Ovary (tissue), 9 donors: ENCODE results near the gene MAPK8IP3. TPM values are rescaled to one million over a fixed set of nuclear protein-coding genes. Genes with fewer than 3 reads are reported as not detected.

Experiments
- DNase-seq, 5 donors: peaks; one replicate each; pipeline ENCODE4 v3.0.0-alpha.2; 2019 to 2020
- H3K27ac ChIP-seq, 2 donors: fragments of 200-600 bp; one replicate each; pipeline versions ENCODE4 v1.5.1 to v1.8.0; 2019 to 2022
- H3K27me3 ChIP-seq: fragments of 200-600 bp; one replicate; pipeline ENCODE4 v1.8.0; 2022
- H3K36me3 ChIP-seq: fragments of 200-600 bp; sonication (generic); one replicate; pipeline ENCODE4 v1.5.1; 2019
- H3K4me1 ChIP-seq: one replicate; pipeline ENCODE4 v1.8.1; 2013; ENCODE audit warnings: mild to moderate bottlenecking, moderate library complexity; ENCODE audit not compliant: insufficient read depth
- H3K4me3 ChIP-seq: fragments of 200-600 bp; sonication (generic); one replicate; pipeline ENCODE4 v1.5.1; 2017
- H3K9me3 ChIP-seq, 2 donors: fragments of 200-600 bp in 1 of 2; sonication (generic) in 1 of 2; one replicate each; pipeline versions ENCODE4 v1.5.1 to v1.8.1; 2013 to 2019; ENCODE audit warnings: mild to moderate bottlenecking in 1 of 2, moderate library complexity in 1 of 2
- CTCF ChIP-seq, 3 donors: fragments of 450-650 bp in 2 of 3; fragments of 200-600 bp in 1 of 3; IDR thresholded peaks; one replicate each; pipeline versions ENCODE4 v1.5.1 to v1.8.0; 2016 to 2022; ENCODE audit warnings: antibody characterized with exemption in 3 of 3, mild to moderate bottlenecking in 1 of 3
- EP300 ChIP-seq: sonication (generic); formaldehyde crosslinking; IDR thresholded peaks from one replicate; pipeline ENCODE4 v1.6.1; 2017; ENCODE audit warnings: antibody characterized with exemption
- POLR2A ChIP-seq: fragments of 450-650 bp; IDR thresholded peaks from one replicate; pipeline ENCODE4 v1.6.1; 2017; ENCODE audit warnings: antibody characterized with exemption, mild to moderate bottlenecking, moderate library complexity
- WGBS, 3 donors: extraction: QIAGEN DNeasy Blood & Tissue Kit in 1 of 3; methylation state at CpG; one replicate each; pipeline versions ENCODE4 v1.1.5 to v1.1.7; 2013 to 2017; 5-methylcytosine and 5-hydroxymethylcytosine counted together
- intact Hi-C, 4 donors: fragments of 100-400 bp; cut with DNase I; formaldehyde crosslinking; loops; one replicate each; pipeline versions ENCODE4 v1.11.0 to v1.15.1; 2022 to 2023
- polyA plus RNA-seq, 2 donors: library from polyadenylated mRNA; stranded (reverse); fragments of 200-250 nt in 1 of 2; fragments of 350-450 nt in 1 of 2; fragmentation: Illumina TruSeq in 1 of 2; extraction: RNeasy Lipid Tissue Mini Kit (QIAGEN cat#74804) in 1 of 2; gene quantifications; one replicate each; pipeline ENCODE4 v1.2.3, GENCODE V29; 2013 to 2014
- total RNA-seq, 7 donors: library from RNA; depleted of rRNA in 2 of 7; stranded (reverse); fragments of >200 nt in 2 of 7; fragmentation: NEBNext Ultra II Directional in 3 of 7; extraction: Animal tissue kit (Norgen Biotek cat#: 25700) in 3 of 7; gene quantifications; one replicate each; pipeline versions ENCODE4 v1.1.0 to v1.2.4, GENCODE V29; 2016 to 2023
- donor health status: DM: no; HTN: no; CAD: no; lungs with moderate emphysema.
- donor health status: DM: no; HTN: no; CAD: no.
- donor health status: Bipolar disorder and iron deficiency.
- donor health status: DM: yes; HTN: yes; CAD: no.
- donor health status: DM: no; HTN: no; CAD: no.
- donor health status: DM: yes; HTN: yes; CAD: no.

MAPK8IP3 gene
- total and polyA plus RNA-seq, 9 donors, result 7.0 to 117 (median 72.3) TPM

DNA sequence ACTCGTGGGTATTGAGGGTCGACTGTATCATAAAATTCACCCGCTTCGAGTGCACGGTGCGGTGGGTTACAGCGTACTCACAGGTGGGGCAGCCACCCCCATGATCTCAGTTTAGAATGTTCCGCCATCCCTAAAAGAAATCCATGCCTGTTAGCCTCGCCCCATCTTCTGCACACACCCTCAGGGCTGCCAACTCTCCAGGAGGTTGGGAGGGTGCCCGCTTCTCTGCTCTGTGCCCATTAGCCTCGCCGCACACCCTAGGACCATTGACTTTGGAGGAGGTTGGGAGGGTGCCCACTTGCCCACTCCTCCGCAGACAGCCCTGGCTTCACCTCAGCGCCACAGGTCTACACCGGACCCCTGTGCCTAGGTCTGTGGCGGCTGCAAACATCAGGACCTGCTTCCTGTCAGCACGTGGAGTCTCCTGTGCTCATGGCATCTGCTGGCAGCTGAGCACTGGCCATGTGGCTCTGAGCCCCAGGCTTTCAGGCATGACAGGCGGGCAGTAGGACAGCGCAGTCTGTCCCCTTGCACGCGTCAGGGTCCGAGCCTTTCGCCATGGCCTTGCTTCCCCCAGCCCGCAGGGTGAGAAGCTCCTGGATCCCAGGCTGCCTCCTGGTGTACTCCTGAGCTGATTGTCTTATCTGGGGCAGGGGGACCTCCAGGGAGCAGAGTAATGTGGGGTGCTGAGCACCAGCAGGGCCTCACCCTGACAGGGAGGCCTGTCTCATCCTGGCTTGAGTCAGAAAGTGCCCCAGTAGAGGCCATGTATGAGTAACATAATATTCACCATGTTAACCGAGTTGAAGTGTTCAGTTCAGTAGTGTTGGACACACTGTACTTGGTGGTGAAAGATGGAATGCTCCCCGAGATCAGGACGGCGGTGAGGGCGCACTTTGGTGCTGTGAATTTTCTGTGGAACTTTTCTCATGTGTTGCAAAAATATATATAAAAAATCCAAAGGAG is 43.4 kb downstream of the MAPK8IP3 start:
- TF ChIP-seq POLR2A, result no peak
- no peak for TF ChIP-seq CTCF (IDR thresholded peaks at IDR 0.05)
- TF ChIP-seq EP300, result no peak
- DNase-seq, result no peak
- WGBS, 3 donors, result 94 to 95% (median 95%) methylated on average over 29 of the region's 29 CpGs
- Histone ChIP-seq H3K27ac (no peak overlapping the region), H3K9me3 (no peaks in the 10 kb centered on the region), H3K27me3 (no peaks in the 10 kb centered on the region), H3K4me1 (no peaks in the 10 kb centered on the region), H3K36me3 (no peaks in the 10 kb centered on the region), H3K4me3 (no peak overlapping the region)
- intact Hi-C loops, result no loop called here

DNA sequence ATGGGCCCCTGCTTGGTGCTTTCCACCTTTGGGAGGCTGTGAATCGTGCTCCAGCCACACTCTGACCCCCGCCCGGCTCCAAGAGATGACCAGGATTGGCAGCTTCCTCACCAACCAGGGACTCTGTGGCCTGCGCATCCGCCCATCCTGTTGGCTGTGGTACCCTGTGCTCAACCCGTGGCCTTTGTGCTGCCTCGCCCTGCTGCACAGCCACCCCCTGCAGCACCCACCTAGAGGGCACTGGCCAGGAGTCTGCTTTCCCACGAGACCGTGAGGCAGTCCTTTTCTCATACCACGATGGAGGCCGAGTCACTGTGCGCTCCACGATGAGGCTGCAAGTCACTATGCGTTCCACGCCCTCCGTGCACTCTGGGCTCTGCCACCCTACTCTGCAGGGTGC is 46.0 kb downstream of the MAPK8IP3 start:
- TF ChIP-seq CTCF (IDR thresholded peaks at IDR 0.05), result no peak
- no peak for TF ChIP-seq POLR2A
- no peak for TF ChIP-seq EP300
- no peaks in the 10 kb centered on the region for H3K9me3 ChIP-seq
- H3K27ac ChIP-seq, result no peak overlapping the region
- no peaks in the 10 kb centered on the region for H3K27me3 ChIP-seq
- H3K36me3 ChIP-seq, result no peaks in the 10 kb centered on the region
- no peak for DNase-seq
- no peaks in the 10 kb centered on the region for H3K4me1 ChIP-seq
- intact Hi-C loops, result no loop called here
- WGBS, 3 donors, result 94 to 95% (median 95%) methylated on average over 16 of the region's 16 CpGs
- H3K4me3 ChIP-seq, result no peak overlapping the region

GRCh38 chr16:1752853-1753252 is 46.9 kb downstream of the MAPK8IP3 start:
- TF ChIP-seq EP300, result no peak
- no peak for TF ChIP-seq CTCF (IDR thresholded peaks at IDR 0.05)
- no peak for TF ChIP-seq POLR2A
- 86 to 88% (median 88%) methylated on average over 14 of the region's 14 CpGs for WGBS, 3 donors
- no peaks in the 10 kb centered on the region for H3K36me3 ChIP-seq
- DNase-seq, result no peak
- no peak overlapping the region for H3K4me3 ChIP-seq
- no peaks in the 10 kb centered on the region for H3K4me1 ChIP-seq
- intact Hi-C loops, result no loop called here
- no peaks in the 10 kb centered on the region for H3K9me3 ChIP-seq
- no peaks in the 10 kb centered on the region for H3K27me3 ChIP-seq
- no peak overlapping the region for H3K27ac ChIP-seq

GRCh38 chr16:1754204-1754603 is 48.2 kb downstream of the MAPK8IP3 start:
- no peak overlapping the region for H3K27ac ChIP-seq
- DNase-seq, result no peak
- no peaks in the 10 kb centered on the region for H3K4me1 ChIP-seq
- WGBS, 3 donors, result 87 to 92% (median 91%) methylated on average over 12 of the region's 12 CpGs
- H3K36me3 ChIP-seq, result no peaks in the 10 kb centered on the region
- intact Hi-C loops, result no loop called here
- no peak for TF ChIP-seq CTCF (IDR thresholded peaks at IDR 0.05)
- TF ChIP-seq EP300, result no peak
- TF ChIP-seq POLR2A, result no peak
- H3K4me3 ChIP-seq, result no peak overlapping the region
- no peaks in the 10 kb centered on the region for H3K9me3 ChIP-seq
- no peaks in the 10 kb centered on the region for H3K27me3 ChIP-seq
